ENCODE measurements around the gene FBXO48.

Gene FBXO48

DNA sequence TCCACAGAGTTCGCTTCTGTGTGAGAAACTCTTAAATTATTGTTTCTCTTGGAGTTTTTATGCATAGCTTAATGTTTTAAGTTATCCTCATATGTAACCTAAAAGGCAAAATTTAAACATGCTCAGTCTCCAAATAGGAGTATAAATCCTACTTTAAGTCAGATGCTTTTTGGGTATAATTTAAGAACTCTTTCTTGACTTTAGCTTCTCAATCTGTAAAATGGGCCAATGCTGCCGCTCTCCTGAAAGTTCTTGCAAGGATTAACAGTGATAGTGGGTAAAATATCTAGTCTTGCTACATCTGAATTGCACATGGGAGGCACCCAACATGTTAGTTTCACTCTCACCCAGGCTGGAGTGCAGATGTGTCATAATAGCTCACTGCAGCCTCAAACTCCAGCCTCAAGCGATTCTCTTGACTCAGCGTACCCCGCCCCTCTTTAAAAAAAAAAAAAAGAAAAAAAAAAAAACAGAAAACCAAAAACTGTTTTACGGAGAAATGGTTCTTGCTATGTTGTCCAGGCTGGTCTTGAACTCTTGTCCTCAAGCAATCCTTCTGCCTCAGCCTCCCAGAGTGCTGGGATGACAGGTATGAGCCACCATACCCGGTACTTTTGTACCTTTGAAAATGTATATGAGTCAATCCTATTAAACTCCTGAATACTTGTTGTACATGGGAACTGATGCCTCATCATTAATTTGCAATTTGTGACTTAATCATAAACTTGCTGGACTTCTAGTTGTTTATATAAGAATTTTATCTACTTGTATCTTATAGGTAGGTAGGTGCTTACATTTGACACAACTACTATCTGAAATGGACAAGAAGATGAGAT, 1.8 kb downstream of the FBXO48 start:
- H3K4me3 ChIP-seq (replicated peaks; ENCODE audit: low read depth, low read length): no peak overlapping the region
- no peak for DNase-seq (ENCODE audit: extremely low read depth, low read depth)
- TF ChIP-seq, protein P1, sequence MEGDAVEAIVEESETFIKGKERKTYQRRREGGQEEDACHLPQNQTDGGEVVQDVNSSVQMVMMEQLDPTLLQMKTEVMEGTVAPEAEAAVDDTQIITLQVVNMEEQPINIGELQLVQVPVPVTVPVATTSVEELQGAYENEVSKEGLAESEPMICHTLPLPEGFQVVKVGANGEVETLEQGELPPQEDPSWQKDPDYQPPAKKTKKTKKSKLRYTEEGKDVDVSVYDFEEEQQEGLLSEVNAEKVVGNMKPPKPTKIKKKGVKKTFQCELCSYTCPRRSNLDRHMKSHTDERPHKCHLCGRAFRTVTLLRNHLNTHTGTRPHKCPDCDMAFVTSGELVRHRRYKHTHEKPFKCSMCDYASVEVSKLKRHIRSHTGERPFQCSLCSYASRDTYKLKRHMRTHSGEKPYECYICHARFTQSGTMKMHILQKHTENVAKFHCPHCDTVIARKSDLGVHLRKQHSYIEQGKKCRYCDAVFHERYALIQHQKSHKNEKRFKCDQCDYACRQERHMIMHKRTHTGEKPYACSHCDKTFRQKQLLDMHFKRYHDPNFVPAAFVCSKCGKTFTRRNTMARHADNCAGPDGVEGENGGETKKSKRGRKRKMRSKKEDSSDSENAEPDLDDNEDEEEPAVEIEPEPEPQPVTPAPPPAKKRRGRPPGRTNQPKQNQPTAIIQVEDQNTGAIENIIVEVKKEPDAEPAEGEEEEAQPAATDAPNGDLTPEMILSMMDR (IDR thresholded peaks at IDR 0.05; ENCODE audit: low read depth, low read length, missing control alignments): no peak

DNA sequence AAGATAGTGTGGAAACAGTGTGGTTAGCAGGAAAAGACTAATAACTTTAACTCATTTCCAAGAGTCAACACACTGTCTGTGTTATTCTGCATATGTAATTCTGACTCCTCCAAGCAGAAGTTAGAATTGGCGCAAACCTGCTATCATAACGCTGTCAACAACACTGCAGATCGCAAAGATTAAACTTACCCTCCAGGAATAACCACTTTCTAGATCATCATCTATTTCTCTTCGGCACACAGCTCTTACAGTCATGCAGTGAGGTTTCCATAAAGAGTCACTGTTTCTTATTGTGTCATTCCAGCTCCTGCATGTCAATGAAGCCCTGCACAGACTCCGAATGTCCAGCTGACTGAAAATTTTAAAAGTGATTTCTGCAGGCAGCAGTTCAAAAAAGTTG, 2.4 kb downstream of the FBXO48 start:
- no peak for DNase-seq (ENCODE audit: extremely low read depth, low read depth)
- TF ChIP-seq, protein P1 (IDR thresholded peaks at IDR 0.05; ENCODE audit: low read depth, low read length, missing control alignments): no peak
- no peak overlapping the region for H3K4me3 ChIP-seq (replicated peaks; ENCODE audit: low read depth, low read length)

DNA sequence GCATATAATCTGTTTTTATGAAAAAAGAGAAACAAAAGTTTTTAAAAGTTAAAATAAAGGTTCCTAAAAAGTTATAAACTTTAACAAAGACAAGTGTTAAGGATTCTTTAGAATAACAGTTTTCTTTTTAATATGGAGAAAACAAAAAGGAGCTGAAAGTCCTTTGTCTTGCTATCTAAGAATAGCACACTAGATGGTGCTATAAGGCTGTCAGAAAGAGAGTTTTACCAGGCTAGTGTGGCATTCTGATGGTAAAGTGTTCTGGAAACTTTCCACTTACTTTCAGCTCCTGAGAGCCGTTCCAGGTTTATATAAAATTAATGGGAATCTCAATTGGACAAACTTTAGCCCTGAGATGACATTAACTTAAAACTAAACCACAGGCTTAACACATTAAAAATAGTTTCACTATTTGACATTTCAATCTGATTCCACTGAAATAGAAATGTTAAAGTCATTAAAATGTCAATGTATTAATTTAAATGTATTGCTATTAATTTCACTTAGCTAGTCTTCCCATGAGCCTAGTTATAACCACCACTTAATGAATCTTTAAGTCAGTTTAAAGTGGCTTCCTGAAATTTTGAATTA, 3.7 kb downstream of the FBXO48 start:
- DNase-seq (ENCODE audit: extremely low read depth, low read depth): no peak
- TF ChIP-seq, protein P1 (IDR thresholded peaks at IDR 0.05; ENCODE audit: low read depth, low read length, missing control alignments): peak; percentile 56
- no peak overlapping the region for H3K4me3 ChIP-seq (replicated peaks; ENCODE audit: low read depth, low read length)

DNA sequence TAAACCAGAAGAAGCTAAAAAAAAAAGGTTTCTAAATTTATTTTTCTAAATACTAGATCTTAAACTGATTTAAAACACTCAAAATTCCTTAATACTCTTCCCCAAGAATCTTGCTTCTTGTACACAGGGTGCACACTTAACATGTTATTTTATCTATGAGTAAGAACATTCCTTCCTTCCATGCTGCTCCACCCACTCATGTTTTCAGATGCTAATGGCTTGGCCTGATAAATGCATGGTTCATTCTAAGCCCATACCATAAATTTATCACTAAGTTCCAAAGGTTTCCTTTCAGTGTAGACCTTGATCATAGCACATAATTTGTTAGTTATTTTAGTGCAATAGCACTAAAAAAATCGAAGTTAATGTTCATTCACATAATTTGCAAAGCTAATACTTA, 8.1 kb downstream of the FBXO48 start:
- DNase-seq (ENCODE audit: extremely low read depth, low read depth): no peak
- TF ChIP-seq, protein P1 (IDR thresholded peaks at IDR 0.05; ENCODE audit: low read depth, low read length, missing control alignments): no peak
- H3K4me3 ChIP-seq (replicated peaks; ENCODE audit: low read depth, low read length): no peak overlapping the region

DNA sequence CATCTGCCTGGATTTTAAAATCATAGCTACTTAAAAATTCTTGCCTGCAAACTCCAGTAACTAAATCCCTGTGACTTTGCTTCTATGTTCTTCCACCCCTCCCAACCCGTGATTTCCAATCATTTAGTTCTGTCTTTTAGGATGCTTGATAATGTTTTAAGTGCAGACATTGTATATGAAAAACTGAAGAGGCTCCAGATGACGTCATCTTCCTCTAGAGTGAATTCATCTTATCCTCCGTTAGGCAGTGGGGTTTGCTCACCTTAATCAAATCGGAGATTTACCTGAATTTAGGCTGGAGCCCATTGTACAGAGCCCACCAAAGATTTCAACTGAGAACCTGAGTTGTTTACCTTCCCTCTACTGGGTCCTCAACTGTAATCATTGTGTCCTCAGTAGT, 10.9 kb downstream of the FBXO48 start:
- no peak for DNase-seq (ENCODE audit: extremely low read depth, low read depth)

DNA sequence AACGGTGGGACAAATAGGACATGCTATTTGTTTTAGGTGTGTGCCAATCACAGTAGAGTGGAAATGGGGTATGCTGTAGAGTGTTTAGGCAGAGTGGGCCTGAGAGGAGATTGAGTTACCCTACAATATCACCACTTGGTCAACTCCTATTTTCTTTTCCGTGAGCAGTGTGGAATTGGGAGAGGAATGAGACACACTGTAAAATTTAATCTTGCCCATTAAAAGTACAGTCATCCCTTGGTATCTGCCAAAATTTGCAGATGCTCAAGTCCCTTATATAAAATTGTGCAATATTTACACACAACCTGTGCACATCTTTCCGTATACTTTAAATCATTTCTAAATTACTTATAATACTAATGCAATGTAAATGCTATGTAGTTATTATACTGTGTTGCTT, 12.4 kb downstream of the FBXO48 start:
- DNase-seq (ENCODE audit: extremely low read depth, low read depth): no peak
- H3K4me3 ChIP-seq (replicated peaks; ENCODE audit: low read depth, low read length): no peak overlapping the region
- TF ChIP-seq, protein P1 (IDR thresholded peaks at IDR 0.05; ENCODE audit: low read depth, low read length, missing control alignments): no peak

More for the DNA sequence above, 10.9 kb downstream of the FBXO48 start:
- H3K4me3 ChIP-seq (replicated peaks; ENCODE audit: low read depth, low read length): no peak overlapping the region
- TF ChIP-seq, protein P1 (IDR thresholded peaks at IDR 0.05; ENCODE audit: low read depth, low read length, missing control alignments): no peak
